Stimulated activated CD8-positive, alpha-beta memory T cell treated with anti-CD3 and anti-CD28 coated beads, Interleukin-4, amount 100 ng/mL, for 24 hours (primary cell): ENCODE data around the gene NXPH2.
"Not testable (repeated sequence)": the region's sequence is repeated elsewhere in the genome, so short reads cannot be mapped to it uniquely, and the experiment has no call there.

Experiments used
- DNase-seq: peaks from one replicate; pipeline ENCODE4 v3.0.0-alpha.2; 2020; ENCODE audit warnings: low read depth

The NXPH2 gene

GRCh38 chr2:138708682-138709241 is 71.4 kb downstream of the NXPH2 start:
- no peak for DNase-seq

DNA sequence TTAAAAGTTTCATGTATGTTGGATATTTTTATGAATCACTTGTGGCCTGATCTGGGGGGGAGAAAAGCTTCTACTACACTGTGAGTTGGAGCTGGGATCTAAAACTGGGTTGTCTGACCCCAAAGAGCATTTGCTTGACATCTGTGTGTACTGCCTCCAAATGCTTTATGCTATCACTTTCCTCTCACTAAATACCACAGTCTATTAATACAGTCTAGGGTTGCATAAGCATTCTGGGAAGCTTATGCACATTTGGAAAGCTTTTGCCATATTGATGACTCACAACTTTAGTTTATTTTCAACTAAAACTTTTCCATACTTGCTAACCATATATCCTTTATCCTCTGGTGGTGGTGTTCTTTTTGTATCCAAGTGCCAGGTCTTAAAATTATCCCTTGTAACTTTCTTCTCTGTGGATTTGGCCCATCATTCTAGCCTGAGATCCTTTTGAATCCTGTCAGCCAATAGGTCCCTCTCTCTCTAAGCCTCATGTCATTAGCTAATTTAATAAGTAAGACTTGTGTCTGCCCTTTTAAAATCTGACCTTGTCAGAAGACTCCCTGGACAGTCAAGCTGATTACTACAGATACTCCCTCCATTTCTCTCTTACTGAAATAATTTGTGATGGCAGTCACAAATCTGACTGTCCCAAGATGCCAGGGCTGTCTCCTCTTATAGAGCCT is 72.7 kb downstream of the NXPH2 start:
- no peak for DNase-seq

DNA sequence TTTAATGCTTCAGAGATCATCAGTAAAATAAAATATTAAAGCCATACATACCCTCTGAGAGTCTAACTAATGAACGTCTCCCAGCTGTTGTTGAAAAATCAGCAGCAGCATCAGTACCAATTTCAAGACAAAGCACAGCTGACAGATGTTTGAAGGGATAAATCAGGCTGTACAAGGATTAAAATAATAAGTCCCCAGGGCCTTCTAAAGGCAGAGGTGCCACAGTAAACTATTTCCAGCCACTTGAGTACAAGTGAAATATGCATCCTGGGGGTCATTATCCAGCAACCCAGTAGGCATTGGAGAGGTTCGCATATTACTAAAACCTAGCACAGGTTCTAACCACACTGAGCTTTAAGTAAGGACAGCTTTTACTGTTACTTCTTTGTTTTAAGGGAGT is 76.9 kb downstream of the NXPH2 start:
- no peak for DNase-seq

DNA sequence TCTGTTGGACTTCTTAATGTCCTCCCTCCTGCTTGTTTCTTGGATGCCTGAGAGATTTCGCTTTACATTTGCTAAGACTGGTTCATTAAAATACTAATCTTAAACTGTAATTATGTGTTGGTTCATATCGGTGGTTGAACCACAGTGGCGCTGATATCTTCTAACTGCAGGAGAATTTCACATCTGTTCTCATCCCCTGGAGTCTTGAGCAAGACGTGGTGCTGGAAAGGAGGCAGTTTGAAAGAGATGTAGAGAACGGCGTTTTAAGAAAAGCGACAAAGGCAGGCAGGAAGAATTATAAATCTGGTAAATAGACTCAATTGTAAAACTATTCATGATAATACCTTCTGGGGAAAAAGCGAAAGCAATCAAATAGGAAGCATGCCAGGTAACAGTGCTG is 79.5 kb downstream of the NXPH2 start:
- no peak for DNase-seq

DNA sequence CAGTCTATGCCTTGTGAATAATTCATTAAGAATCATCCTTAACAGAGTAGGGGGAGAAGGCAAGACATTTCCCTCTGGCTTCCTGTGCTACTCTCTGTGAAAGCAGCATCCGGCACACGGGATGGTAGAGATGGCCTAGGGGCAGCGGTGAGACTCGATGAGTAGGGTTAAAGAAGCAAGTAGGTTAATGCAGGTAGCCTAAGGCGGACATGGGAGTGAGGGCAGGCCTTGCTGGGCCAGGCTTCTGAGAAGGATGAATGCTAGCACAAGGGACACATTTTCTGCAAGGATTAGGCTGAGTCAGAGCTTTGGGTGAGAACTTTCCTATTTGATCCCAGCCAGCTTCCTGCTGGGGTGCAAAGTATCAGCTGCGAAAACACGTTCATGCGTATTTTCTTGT is 80.8 kb downstream of the NXPH2 start:
- DNase-seq = no peak

DNA sequence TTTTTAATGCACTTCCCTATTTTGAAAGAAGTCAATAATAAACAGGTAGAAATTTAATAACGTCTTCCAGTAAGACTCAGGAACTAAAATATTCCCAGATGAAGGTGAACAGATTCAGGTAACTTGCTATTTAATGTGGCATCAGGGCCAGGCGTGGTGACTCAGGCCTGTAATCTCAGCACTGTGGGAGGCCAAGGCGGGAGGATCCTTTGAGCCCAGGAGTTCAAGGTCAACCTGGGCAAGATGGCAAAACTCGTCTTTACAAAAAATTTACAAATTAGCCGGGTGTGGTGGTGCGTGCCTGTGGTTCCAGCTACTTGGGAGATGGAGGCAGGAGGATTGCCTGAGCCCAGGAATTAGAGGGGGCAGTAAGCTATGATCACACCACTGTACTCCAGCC is 81.8 kb downstream of the NXPH2 start:
- DNase-seq = no peak

- DNase-seq = no peak
Observed at GRCh38 chr2:138691667-138692066, 88.5 kb downstream of the NXPH2 start.

- DNase-seq = no peak
Observed at GRCh38 chr2:138689705-138690104, 90.5 kb downstream of the NXPH2 start.

- DNase-seq = no peak
Observed at GRCh38 chr2:138682163-138682562, 98.0 kb downstream of the NXPH2 start.

- no peak for DNase-seq
Observed at GRCh38 chr2:138677221-138677620, 103.0 kb downstream of the NXPH2 start.

DNA sequence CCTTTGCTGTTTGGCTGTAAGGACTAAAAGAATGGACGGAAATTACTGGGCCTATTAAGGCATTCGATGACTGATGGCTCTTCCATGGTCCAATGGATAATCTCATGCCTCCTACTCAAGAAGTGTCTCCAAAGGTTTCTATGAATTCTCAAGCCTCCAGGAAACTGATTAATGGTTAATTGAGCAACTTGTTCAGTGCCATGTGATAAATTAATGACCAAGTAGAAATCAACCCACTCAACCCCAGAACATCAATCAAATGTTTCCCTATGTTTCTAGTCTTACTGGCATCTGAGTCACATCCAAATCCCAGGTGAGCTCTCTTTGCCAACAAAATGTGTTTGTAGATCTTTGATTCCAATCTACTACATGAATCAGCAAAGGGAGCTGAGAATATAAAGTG is 103.6 kb downstream of the NXPH2 start:
- DNase-seq = no peak

- no peak for DNase-seq
Observed at GRCh38 chr2:138671566-138671965, 108.6 kb downstream of the NXPH2 start.

DNA sequence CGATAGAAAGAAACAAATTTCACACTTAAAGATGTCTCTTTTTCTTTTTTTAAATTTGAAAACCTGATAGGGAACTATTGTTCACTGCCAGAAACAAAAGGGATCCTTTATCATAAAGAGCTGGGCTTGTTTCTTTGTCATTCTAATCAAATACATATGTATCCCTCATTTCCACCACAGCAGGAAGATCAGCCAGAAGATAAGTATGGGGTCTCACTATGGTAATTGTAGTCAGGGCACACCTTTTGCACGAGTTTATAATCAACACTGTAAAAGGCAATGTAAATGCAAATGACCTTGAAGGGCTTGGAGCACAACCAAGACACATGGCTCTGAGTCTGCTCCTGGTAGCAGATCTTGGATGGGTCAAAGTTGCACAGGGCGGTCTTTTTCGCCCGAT is 109.5 kb downstream of the NXPH2 start:
- DNase-seq = no peak

GRCh38 chr2:138665937-138666336 is 114.3 kb downstream of the NXPH2 start:
- no peak for DNase-seq

GRCh38 chr2:138658187-138658894 is 121.8 kb downstream of the NXPH2 start:
- no peak for DNase-seq

GRCh38 chr2:138654146-138654545 is 126.0 kb downstream of the NXPH2 start:
- DNase-seq = no peak

DNA sequence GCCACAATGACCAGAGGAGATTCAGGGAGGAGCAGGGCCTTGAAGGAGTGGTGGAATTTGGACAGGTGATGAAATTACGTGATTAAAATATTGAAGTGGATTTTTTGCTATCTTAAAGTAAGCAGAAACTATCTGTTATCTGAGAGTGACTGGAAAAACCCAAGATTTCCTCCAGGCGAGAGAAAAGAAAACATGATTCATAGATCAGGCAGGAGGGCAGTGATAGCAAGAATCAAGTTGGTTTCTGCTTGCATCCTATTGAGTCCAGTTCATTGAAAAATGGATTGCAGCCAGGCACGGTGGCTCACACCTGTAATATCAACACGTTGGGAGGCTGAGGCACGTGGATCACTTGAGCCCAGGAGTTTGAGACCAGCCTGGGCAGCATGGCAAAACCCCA is 127.8 kb downstream of the NXPH2 start:
- no peak for DNase-seq

DNA sequence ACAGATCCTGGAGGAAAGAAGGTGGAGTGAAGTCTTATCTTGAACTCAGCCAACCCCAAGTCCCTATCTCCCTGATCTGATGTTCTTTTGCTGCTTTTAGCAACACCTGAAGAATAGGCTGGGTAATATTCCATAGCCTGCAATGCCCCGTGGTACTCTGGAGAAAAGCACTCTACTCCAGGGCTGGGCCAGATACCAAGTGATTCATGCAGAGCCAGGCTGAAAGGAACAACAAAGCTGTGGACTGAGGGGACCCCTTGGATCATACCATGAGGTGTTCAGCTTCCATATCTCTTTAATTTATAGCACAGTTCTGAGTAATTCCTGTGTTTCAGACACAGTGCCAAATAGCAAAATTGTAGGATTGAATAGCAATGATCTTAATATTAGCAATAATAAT is 130.6 kb downstream of the NXPH2 start:
- no peak for DNase-seq

- DNase-seq = no peak
Observed at GRCh38 chr2:138648606-138649005, 131.6 kb downstream of the NXPH2 start.

- DNase-seq = not testable (repeated sequence)
Observed at GRCh38 chr2:138644776-138645175, 135.4 kb downstream of the NXPH2 start.

- DNase-seq = no peak
Observed at GRCh38 chr2:138640921-138641676, 139.1 kb downstream of the NXPH2 start.

GRCh38 chr2:138637686-138638085 is 142.5 kb downstream of the NXPH2 start:
- no peak for DNase-seq

- no peak for DNase-seq
Observed at GRCh38 chr2:138637061-138637460, 143.1 kb downstream of the NXPH2 start.
